Measurements from ENCODE around the gene CBX2.

DNA sequence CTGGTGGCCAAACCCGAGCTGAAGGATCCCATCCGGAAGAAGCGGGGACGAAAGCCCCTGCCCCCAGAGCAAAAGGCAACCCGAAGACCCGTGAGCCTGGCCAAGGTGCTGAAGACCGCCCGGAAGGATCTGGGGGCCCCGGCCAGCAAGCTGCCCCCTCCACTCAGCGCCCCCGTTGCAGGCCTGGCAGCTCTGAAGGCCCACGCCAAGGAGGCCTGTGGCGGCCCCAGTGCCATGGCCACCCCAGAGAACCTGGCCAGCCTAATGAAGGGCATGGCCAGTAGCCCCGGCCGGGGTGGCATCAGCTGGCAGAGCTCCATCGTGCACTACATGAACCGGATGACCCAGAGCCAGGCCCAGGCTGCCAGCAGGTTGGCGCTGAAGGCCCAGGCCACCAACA, 5.9 kb downstream of the CBX2 start:
- TF ChIP-seq, protein P1, sequence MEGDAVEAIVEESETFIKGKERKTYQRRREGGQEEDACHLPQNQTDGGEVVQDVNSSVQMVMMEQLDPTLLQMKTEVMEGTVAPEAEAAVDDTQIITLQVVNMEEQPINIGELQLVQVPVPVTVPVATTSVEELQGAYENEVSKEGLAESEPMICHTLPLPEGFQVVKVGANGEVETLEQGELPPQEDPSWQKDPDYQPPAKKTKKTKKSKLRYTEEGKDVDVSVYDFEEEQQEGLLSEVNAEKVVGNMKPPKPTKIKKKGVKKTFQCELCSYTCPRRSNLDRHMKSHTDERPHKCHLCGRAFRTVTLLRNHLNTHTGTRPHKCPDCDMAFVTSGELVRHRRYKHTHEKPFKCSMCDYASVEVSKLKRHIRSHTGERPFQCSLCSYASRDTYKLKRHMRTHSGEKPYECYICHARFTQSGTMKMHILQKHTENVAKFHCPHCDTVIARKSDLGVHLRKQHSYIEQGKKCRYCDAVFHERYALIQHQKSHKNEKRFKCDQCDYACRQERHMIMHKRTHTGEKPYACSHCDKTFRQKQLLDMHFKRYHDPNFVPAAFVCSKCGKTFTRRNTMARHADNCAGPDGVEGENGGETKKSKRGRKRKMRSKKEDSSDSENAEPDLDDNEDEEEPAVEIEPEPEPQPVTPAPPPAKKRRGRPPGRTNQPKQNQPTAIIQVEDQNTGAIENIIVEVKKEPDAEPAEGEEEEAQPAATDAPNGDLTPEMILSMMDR (IDR thresholded peaks at IDR 0.05), result no peak
- no peak for TF ChIP-seq POLR2A (IDR thresholded peaks at IDR 0.05)
